LoVo (cell line): ENCODE data around the gene TEAD2.
"Not testable (repeated sequence)": the region's sequence is repeated elsewhere in the genome, so short reads cannot be mapped to it uniquely, and the experiment has no call there.

ENCODE experiments used
- DNase-seq: peaks from one replicate; pipeline ENCODE4 v3.0.0-alpha.2; 2016; ENCODE audit warnings: low spot score

The TEAD2 gene

GRCh38 chr19:49387936-49388372, 25.7 kb upstream of the TEAD2 start, which contains the start of gene KASH5:
Gene KASH5, plus strand, starts transcription at chr19:49388249. Its CDS starts 2,635 bp downstream, at chr19:49390884.
- peak; percentile 82 for DNase-seq

GRCh38 chr19:49383599-49383998, 21.4 kb upstream of the TEAD2 start:
- DNase-seq, result no peak

- no peak for DNase-seq
These were observed 20.4 kb upstream of the TEAD2 start for GRCh38 chr19:49382639-49383038.

GRCh38 chr19:49380391-49380790, 18.2 kb upstream of the TEAD2 start:
- DNase-seq, result no peak

- no peak for DNase-seq
These were observed 16.3 kb upstream of the TEAD2 start for GRCh38 chr19:49378512-49378911.

GRCh38 chr19:49374665-49375434, 12.6 kb upstream of the TEAD2 start:
- no peak for DNase-seq

- not testable (repeated sequence) for DNase-seq
These were observed 11.0 kb upstream of the TEAD2 start for GRCh38 chr19:49373174-49373573.

GRCh38 chr19:49371184-49371583, 9.0 kb upstream of the TEAD2 start:
- DNase-seq, result no peak

GRCh38 chr19:49368711-49369358, 6.6 kb upstream of the TEAD2 start:
- DNase-seq, result no peak

- no peak for DNase-seq
These were observed 3.9 kb upstream of the TEAD2 start for GRCh38 chr19:49366110-49366509.

GRCh38 chr19:49364083-49364737, 2.0 kb upstream of the TEAD2 start:
- DNase-seq, result no peak

GRCh38 chr19:49363268-49364082, 1.3 kb upstream of the TEAD2 start, which contains the start of gene DKKL1:
Gene DKKL1, plus strand, starts transcription at chr19:49363877. Its CDS starts 122 bp downstream, at chr19:49363999.
- DNase-seq, result peak; percentile 99

- DNase-seq, result no peak
These were observed 682 bp upstream of the TEAD2 start for GRCh38 chr19:49362929-49363267.

GRCh38 chr19:49361438-49362047, 673 bp downstream of the TEAD2 start:
- no peak for DNase-seq

GRCh38 chr19:49359851-49360820, 2.1 kb downstream of the TEAD2 start:
- no peak for DNase-seq

- no peak for DNase-seq
These were observed 5.0 kb downstream of the TEAD2 start for GRCh38 chr19:49357186-49357585.

GRCh38 chr19:49356382-49356781, 5.8 kb downstream of the TEAD2 start:
- no peak for DNase-seq

GRCh38 chr19:49355909-49356353, 6.3 kb downstream of the TEAD2 start:
- no peak for DNase-seq

GRCh38 chr19:49349567-49349966, 12.6 kb downstream of the TEAD2 start:
- no peak for DNase-seq
